Activated T-cell treated with anti-CD3 and anti-CD28 coated beads, Interleukin-2, amount 50 U/mL, for 24 hours (primary cell): Measurements from ENCODE around the gene SULT1E1.

Source experiments
- DNase-seq: peaks from one replicate; pipeline ENCODE4 v3.0.0-alpha.2; 2020
- H3K27ac Mint-ChIP-seq: 2 replicates; pipeline ENCODE4 v1.8.0; 2020; ENCODE audit warnings: mild to moderate bottlenecking, mixed read lengths
- H3K27me3 Mint-ChIP-seq: 2 replicates; pipeline ENCODE4 v1.8.0; 2020; ENCODE audit warnings: mixed read lengths
- H3K36me3 Mint-ChIP-seq: 2 replicates; pipeline ENCODE4 v1.8.0; 2020; ENCODE audit warnings: low read depth, mixed read lengths
- H3K4me1 Mint-ChIP-seq: 2 replicates; pipeline ENCODE4 v1.8.0; 2020; ENCODE audit warnings: low read depth, mixed read lengths
- H3K4me3 Mint-ChIP-seq: 2 replicates; pipeline ENCODE4 v1.8.0; 2020; ENCODE audit warnings: mild to moderate bottlenecking, moderate library complexity, mixed read lengths
- H3K9me3 Mint-ChIP-seq: 2 replicates; pipeline ENCODE4 v1.8.0; 2020; ENCODE audit warnings: mixed read lengths

The SULT1E1 gene, protein sequence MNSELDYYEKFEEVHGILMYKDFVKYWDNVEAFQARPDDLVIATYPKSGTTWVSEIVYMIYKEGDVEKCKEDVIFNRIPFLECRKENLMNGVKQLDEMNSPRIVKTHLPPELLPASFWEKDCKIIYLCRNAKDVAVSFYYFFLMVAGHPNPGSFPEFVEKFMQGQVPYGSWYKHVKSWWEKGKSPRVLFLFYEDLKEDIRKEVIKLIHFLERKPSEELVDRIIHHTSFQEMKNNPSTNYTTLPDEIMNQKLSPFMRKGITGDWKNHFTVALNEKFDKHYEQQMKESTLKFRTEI

DNA sequence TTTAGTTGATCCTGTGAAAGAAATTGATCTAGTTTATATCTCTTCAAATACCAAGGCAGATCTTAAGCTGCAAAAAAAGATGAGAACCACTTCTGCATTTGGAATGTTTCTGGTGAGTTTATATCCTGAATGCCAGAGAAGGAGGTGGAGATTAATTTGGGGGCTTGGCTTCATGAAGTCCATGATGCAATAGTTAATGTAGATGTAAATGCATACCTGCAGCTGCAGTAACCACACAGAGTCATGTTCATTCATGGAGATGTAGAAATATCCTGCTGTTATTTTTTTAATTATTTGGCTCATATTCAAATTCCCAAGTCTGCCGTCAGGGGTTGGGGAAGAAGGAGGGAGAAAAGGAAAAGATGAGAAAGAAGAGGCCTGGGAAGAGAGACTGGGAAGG lies at the start of gene SULT1E1:
TSS of gene SULT1E1 (minus strand) at position 94 of the 400 bp plus-strand sequence. CDS start 2,501 bp downstream, outside the sequence.
- Mint-ChIP-seq H3K4me3 (no peak within 1 kb of the TSS), H3K27me3 (peaks cover 3% of the 10 kb centered on the region), H3K9me3 (no peaks in the 10 kb centered on the region), H3K4me1 (no peaks in the 10 kb centered on the region), H3K27ac (no peak within 1 kb of the TSS), H3K36me3 (no peaks in the 10 kb centered on the region)
- no peak for DNase-seq

DNA sequence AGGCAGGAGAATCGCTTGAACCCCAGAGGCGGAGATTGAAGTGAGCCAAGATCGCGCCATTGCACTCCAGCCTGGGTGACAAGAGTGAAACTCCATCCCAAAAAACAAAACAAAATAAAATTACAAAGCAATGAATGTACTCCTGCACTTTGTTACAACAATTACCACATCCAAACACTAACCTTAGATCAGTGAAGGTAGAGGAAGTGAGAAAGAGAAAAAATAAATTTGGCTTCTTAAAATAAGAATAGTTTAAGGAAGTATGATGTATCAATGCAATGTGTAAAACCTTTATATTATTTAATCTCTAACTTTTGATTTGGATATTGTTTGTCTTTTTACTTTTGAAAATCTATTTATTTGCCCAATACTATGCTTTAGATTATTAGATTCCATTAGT lies 49.2 kb upstream of the SULT1E1 start:
- DNase-seq, result no peak
- Mint-ChIP-seq H3K27me3 (peaks cover 2% of the 10 kb centered on the region), H3K36me3 (no peaks in the 10 kb centered on the region), H3K4me3 (no peak overlapping the region), H3K9me3 (no peaks in the 10 kb centered on the region), H3K4me1 (no peaks in the 10 kb centered on the region), H3K27ac (no peak overlapping the region)

DNA sequence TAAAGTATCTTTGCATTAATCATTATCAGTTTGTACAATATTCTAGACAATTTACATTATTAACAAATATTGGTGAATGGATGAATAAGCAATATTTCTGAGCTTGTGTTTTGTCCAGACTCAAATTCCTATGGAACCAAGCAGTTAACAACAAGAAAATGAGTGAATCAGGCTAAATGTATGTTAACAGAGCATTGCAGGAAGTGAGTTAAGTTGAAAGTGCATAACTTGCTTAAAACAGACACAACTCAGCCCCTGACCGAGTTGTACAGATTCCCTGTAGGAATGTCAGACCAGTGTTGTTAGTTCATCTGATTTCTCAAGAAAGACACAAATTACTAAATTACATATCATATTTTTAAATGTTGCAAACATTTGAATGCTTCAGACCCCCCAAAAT lies 47.2 kb upstream of the SULT1E1 start:
- Mint-ChIP-seq H3K27me3 (peaks cover 2% of the 10 kb centered on the region), H3K36me3 (no peaks in the 10 kb centered on the region)
- DNase-seq, result no peak

DNA sequence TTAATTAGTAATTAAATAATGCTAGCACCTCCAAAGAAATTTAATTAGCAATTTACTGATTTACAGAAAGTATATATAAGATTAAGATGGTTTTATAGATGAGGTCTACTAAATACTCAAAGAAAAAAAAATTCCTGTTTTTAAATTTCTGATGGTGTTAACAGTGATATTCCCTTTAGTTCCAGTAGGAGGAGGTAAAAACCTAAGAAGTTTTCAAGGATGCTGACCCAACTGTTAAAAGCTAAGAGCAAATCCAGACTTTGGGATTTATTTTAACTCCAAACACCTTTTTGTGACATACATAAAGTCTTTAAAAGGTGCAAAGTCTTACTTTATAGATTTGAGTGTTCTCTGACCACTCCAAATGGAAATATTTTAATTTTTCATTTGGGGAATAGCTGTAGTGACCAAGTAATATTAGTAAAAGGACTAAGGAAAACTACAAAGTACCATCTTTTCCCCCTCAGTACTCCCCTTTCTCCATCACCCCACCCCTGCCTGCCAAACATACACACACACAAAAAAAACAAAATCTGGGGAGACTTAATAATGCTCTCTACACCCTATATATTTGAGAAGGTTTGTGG lies 36.7 kb upstream of the SULT1E1 start:
- Mint-ChIP-seq H3K27ac (no peak overlapping the region), H3K4me1 (no peaks in the 10 kb centered on the region), H3K36me3 (no peaks in the 10 kb centered on the region), H3K27me3 (peaks cover 21% of the 10 kb centered on the region), H3K4me3 (no peak overlapping the region), H3K9me3 (no peaks in the 10 kb centered on the region)
- no peak for DNase-seq

More for the DNA sequence above, 47.2 kb upstream of the SULT1E1 start:
- H3K4me1 Mint-ChIP-seq, result no peaks in the 10 kb centered on the region
- no peaks in the 10 kb centered on the region for H3K9me3 Mint-ChIP-seq
- no peak overlapping the region for H3K4me3 Mint-ChIP-seq
- H3K27ac Mint-ChIP-seq, result no peak overlapping the region

GRCh38 chr4:69894721-69895120 lies 34.8 kb upstream of the SULT1E1 start:
- Mint-ChIP-seq H3K36me3 (no peaks in the 10 kb centered on the region), H3K27me3 (peaks cover 20% of the 10 kb centered on the region), H3K4me3 (no peak overlapping the region), H3K4me1 (no peaks in the 10 kb centered on the region), H3K27ac (no peak overlapping the region), H3K9me3 (no peaks in the 10 kb centered on the region)
- DNase-seq, result no peak

DNA sequence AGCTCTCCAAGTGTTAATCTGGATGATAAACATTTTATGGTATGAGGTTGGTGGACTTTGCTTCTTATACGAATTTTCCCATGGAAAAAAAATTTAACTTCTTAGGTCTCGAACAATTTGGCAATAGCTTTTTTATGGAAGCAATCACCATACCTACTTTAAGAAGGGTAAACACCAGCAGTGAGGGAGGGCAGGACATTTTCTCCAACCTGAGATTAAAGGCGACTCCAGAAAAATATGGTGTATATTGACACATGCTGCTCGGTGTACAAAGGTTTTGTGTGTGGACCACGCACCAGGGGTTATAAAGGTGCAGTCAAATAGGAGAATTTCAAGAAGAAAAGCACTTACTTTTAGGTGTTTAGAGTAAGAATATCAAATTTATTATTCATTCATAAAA lies 34.2 kb upstream of the SULT1E1 start:
- Mint-ChIP-seq H3K36me3 (no peaks in the 10 kb centered on the region), H3K9me3 (no peaks in the 10 kb centered on the region), H3K4me3 (no peak overlapping the region), H3K4me1 (no peaks in the 10 kb centered on the region), H3K27me3 (peaks cover 20% of the 10 kb centered on the region), H3K27ac (no peak overlapping the region)
- DNase-seq, result no peak

GRCh38 chr4:69888336-69888735 lies 28.4 kb upstream of the SULT1E1 start:
- no peak for DNase-seq

DNA sequence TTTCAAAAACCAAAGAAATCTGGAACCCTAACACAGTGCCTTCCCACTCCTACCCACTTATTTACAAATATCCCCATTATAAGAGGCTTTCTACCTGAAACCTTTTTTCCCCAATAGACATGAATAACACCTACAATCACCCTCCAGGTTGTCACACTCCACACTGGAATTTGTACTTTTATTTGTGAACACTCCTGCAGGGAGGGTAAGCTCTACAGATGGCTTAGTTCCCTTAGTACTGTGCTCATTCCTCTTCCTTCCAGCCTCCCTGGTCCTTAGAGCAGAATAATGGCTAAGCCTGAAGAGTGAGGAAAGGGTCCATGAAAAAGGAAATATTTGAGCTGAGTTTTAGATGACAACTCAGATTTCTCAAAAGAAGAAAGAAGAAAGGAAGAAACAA lies 22.2 kb upstream of the SULT1E1 start:
- Mint-ChIP-seq H3K27ac (no peak overlapping the region), H3K27me3 (no peaks in the 10 kb centered on the region), H3K4me1 (no peaks in the 10 kb centered on the region), H3K36me3 (no peaks in the 10 kb centered on the region), H3K4me3 (no peak overlapping the region), H3K9me3 (no peaks in the 10 kb centered on the region)
- DNase-seq, result no peak

More at GRCh38 chr4:69888336-69888735, 28.4 kb upstream of the SULT1E1 start:
- Mint-ChIP-seq H3K9me3 (no peaks in the 10 kb centered on the region), H3K27me3 (peaks cover 2% of the 10 kb centered on the region), H3K4me1 (peaks cover 3% of the 10 kb centered on the region), H3K36me3 (no peaks in the 10 kb centered on the region), H3K27ac (no peak overlapping the region), H3K4me3 (no peak overlapping the region)

DNA sequence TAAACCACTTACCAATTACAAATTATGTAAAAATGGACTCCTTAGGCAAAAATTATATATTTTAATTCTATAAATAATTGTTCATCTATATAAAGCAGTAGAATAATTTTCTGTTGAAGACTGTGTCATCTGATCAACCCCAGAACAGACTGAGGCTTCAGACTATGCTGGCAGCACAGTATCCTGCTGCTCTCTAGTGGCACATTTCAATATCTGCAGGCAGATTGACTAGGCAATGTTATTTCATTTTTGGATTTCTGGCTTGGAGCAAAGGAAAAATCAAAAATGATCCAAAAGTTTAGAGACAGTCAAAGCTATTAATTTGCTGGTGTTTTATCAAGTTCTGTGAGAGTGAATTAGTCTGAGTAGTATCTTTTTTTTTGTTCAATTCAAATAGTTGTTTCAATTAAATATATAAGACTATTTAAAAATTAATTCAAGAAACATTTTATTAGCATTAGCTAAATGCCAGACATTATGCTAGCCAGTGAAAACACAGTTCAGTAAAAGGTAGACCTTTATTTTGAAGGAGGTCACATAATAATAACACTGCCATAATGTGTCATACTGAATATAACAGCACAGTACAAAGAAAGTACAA lies 21.3 kb upstream of the SULT1E1 start:
- DNase-seq, result no peak
- Mint-ChIP-seq H3K4me1 (no peaks in the 10 kb centered on the region), H3K9me3 (no peaks in the 10 kb centered on the region), H3K36me3 (no peaks in the 10 kb centered on the region), H3K4me3 (no peak overlapping the region), H3K27me3 (no peaks in the 10 kb centered on the region), H3K27ac (no peak overlapping the region)

DNA sequence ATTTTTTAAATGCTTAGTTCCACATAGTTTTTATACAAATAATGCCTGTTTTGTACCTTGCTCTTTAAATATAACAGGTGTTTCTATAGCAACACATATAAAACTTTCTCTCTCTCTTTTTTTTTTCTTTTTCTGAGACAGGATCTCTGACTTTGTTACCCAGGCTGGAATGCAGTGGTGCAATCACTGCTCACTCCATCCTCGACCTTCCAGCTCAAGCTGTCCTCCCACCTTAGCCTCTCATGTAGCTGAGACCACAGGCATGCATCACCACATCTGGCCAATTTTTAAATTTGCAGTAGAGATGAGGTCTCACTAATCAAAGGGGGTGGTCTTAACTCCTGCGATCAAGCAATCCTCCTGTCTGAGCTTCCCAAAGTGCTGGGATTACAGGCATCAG lies 18.3 kb upstream of the SULT1E1 start:
- H3K27ac Mint-ChIP-seq, result no peak overlapping the region

GRCh38 chr4:69877453-69877852 lies 17.5 kb upstream of the SULT1E1 start:
- Mint-ChIP-seq H3K27me3 (no peaks in the 10 kb centered on the region), H3K4me3 (no peak overlapping the region), H3K36me3 (no peaks in the 10 kb centered on the region), H3K27ac (no peak overlapping the region), H3K9me3 (no peaks in the 10 kb centered on the region), H3K4me1 (no peaks in the 10 kb centered on the region)
- DNase-seq, result no peak

More for the DNA sequence above, 18.3 kb upstream of the SULT1E1 start:
- DNase-seq, result no peak
- Mint-ChIP-seq H3K4me1 (no peaks in the 10 kb centered on the region), H3K9me3 (no peaks in the 10 kb centered on the region), H3K36me3 (no peaks in the 10 kb centered on the region), H3K27me3 (no peaks in the 10 kb centered on the region), H3K4me3 (no peak overlapping the region)

GRCh38 chr4:69876071-69876470 lies 16.1 kb upstream of the SULT1E1 start:
- no peaks in the 10 kb centered on the region for H3K36me3 Mint-ChIP-seq
- no peak overlapping the region for H3K27ac Mint-ChIP-seq
- H3K9me3 Mint-ChIP-seq, result peaks cover 2% of the 10 kb centered on the region
- H3K27me3 Mint-ChIP-seq, result no peaks in the 10 kb centered on the region
- H3K4me1 Mint-ChIP-seq, result no peaks in the 10 kb centered on the region
- no peak for DNase-seq
- no peak overlapping the region for H3K4me3 Mint-ChIP-seq

DNA sequence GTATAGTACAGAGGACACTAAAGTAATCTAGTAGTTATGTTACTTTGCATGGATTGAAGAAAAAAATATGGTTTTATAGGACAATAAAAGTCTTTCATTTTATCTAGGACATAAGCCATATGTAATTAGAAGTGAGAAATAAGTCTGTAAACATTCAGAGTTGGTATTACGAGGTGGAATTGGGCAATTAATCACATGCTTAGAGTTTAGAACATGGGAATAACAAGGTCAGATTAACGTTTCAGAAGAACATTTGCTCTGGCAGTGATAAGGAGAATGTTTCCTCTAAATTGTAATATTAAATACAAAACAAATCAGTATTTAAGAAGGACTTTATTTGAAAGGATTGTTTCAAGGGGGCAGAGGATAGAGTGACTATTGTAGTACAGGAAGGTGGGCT lies 15.6 kb upstream of the SULT1E1 start:
- Mint-ChIP-seq H3K27me3 (no peaks in the 10 kb centered on the region), H3K9me3 (peaks cover 2% of the 10 kb centered on the region), H3K27ac (no peak overlapping the region), H3K4me3 (no peak overlapping the region), H3K4me1 (no peaks in the 10 kb centered on the region), H3K36me3 (no peaks in the 10 kb centered on the region)
- no peak for DNase-seq

DNA sequence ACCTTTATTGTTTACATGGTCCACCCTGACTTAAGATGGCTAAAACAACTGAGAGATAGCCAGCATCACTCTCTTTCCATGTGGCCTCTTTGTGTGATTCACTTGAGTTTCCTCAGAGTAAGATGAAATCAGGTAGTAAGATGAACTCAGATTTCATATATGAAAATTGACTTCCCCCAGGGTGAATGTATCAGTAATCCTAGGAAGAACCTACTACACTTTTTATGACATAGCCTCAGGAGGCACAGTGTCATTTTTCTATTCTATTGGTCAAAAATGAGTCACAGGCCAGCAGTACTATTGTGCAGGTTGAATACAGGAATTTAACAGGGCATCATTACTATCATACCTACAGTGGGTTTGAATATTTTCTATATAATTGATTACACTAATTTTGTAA lies 14.6 kb upstream of the SULT1E1 start:
- Mint-ChIP-seq H3K4me1 (no peaks in the 10 kb centered on the region), H3K27me3 (no peaks in the 10 kb centered on the region), H3K36me3 (no peaks in the 10 kb centered on the region), H3K27ac (no peak overlapping the region), H3K4me3 (no peak overlapping the region), H3K9me3 (peaks cover 2% of the 10 kb centered on the region)
- no peak for DNase-seq

DNA sequence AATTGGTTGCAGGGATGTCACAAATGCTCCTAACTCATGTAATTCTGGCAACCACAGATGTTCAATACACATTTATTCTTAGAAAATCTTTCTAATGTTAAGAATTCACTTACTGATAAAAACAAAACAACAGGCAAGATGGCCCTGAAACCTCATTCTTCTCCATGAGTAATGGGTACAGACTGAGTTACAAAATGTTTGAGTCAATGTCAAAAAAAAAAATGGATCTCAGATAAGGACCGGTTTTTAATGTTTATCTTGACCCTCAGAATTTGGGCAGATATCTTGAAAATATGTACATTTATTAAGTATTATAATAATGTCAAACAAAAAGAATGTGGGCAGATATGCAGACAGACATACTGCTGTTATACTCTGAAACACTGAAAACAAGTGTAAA lies 1.8 kb upstream of the SULT1E1 start:
- Mint-ChIP-seq H3K4me1 (no peaks in the 10 kb centered on the region), H3K9me3 (no peaks in the 10 kb centered on the region), H3K36me3 (no peaks in the 10 kb centered on the region), H3K4me3 (no peak overlapping the region), H3K27ac (no peak overlapping the region), H3K27me3 (no peaks in the 10 kb centered on the region)
- DNase-seq, result no peak
